Activated naive CD4-positive, alpha-beta T cell treated with anti-CD3 and anti-CD28 coated beads, Interleukin-2, amount 50 U/mL, for 72 hours (primary cell): ENCODE measurements around the gene RYR2. TPM values are rescaled to one million over a fixed set of nuclear protein-coding genes. Genes with fewer than 3 reads are reported as not detected.
"Not testable (repeated sequence)": the region's sequence is repeated elsewhere in the genome, so short reads cannot be mapped to it uniquely, and the experiment has no call there.

Experiments
- ATAC-seq, 2 donors: fragments of 150-1000 bp; cut with Tn5 transposase; 2 replicates each; pipeline ENCODE4 v1.10.0; 2021; ENCODE audit warnings: mild to moderate bottlenecking in 2 of 2, moderate library complexity in 2 of 2
- DNase-seq, 2 donors: peaks; one replicate each; pipeline ENCODE4 v3.0.0; 2021 to 2022; ENCODE audit warnings: low spot score in 2 of 2
- H3K27ac Mint-ChIP-seq, 2 donors: one replicate each; pipeline ENCODE4 v1.8.0; 2022; ENCODE audit warnings: mild to moderate bottlenecking in 2 of 2, mixed read lengths in 2 of 2
- H3K36me3 Mint-ChIP-seq, 2 donors: one replicate each; pipeline ENCODE4 v1.8.0; 2022; ENCODE audit warnings: mixed read lengths in 2 of 2
- H3K9me3 Mint-ChIP-seq, 2 donors: one replicate each; pipeline ENCODE4 v1.8.0; 2022; ENCODE audit warnings: mixed read lengths in 2 of 2
- total RNA-seq, 2 donors: library from RNA; stranded (reverse); gene quantifications; one replicate each; pipeline ENCODE4 v1.2.3, GENCODE V29; 2022

Gene RYR2
- total RNA-seq, 2 donors from 2014 or later = not detected

GRCh38 chr1:237105826-237106225 lies 63.8 kb downstream of the RYR2 start:
- H3K36me3 Mint-ChIP-seq = no peaks in the 10 kb centered on the region
- ATAC-seq = no peak
- DNase-seq = no peak

GRCh38 chr1:237108297-237109040 lies 66.5 kb downstream of the RYR2 start:
- Mint-ChIP-seq H3K9me3 (no peaks in the 10 kb centered on the region), H3K36me3 (no peaks in the 10 kb centered on the region), H3K27ac (no peak overlapping the region)
- ATAC-seq (no peak), DNase-seq (no peak)

More at GRCh38 chr1:237105826-237106225, 63.8 kb downstream of the RYR2 start:
- no peak overlapping the region for H3K27ac Mint-ChIP-seq
- H3K9me3 Mint-ChIP-seq = no peaks in the 10 kb centered on the region

GRCh38 chr1:237111807-237112206 lies 69.8 kb downstream of the RYR2 start:
- DNase-seq = no peak
- Mint-ChIP-seq H3K36me3 (no peaks in the 10 kb centered on the region), H3K9me3 (no peaks in the 10 kb centered on the region), H3K27ac (no peak overlapping the region)
- no peak for ATAC-seq

- no peak for ATAC-seq
- H3K9me3 Mint-ChIP-seq = no peaks in the 10 kb centered on the region
Observed at GRCh38 chr1:237112663-237113062, 70.7 kb downstream of the RYR2 start.

GRCh38 chr1:237115035-237115434 lies 73.1 kb downstream of the RYR2 start:
- Mint-ChIP-seq H3K9me3 (peaks cover 0 to 4% of the 10 kb centered on the region in 2 donors), H3K27ac (no peak overlapping the region), H3K36me3 (no peaks in the 10 kb centered on the region)
- DNase-seq (no peak), ATAC-seq (no peak)

More at GRCh38 chr1:237112663-237113062, 70.7 kb downstream of the RYR2 start:
- no peaks in the 10 kb centered on the region for H3K36me3 Mint-ChIP-seq
- DNase-seq = no peak
- no peak overlapping the region for H3K27ac Mint-ChIP-seq

GRCh38 chr1:237119091-237119490 lies 77.1 kb downstream of the RYR2 start:
- DNase-seq (no peak), ATAC-seq (no peak)
- H3K36me3 Mint-ChIP-seq = no peaks in the 10 kb centered on the region
- no peak overlapping the region for H3K27ac Mint-ChIP-seq
- peaks cover 4% of the 10 kb centered on the region in 2 donors for H3K9me3 Mint-ChIP-seq

GRCh38 chr1:237120683-237121082 lies 78.7 kb downstream of the RYR2 start:
- DNase-seq = no peak
- no peak for ATAC-seq
- no peak overlapping the region for H3K27ac Mint-ChIP-seq
- no peaks in the 10 kb centered on the region for H3K36me3 Mint-ChIP-seq
- H3K9me3 Mint-ChIP-seq = peaks cover 4% of the 10 kb centered on the region in 2 donors

GRCh38 chr1:237124856-237125462 lies 83.0 kb downstream of the RYR2 start:
- no peak for ATAC-seq
- peaks cover 10 to 17% of the 10 kb centered on the region in 2 donors for H3K9me3 Mint-ChIP-seq
- H3K36me3 Mint-ChIP-seq = peaks cover 0 to 5% of the 10 kb centered on the region in 2 donors

GRCh38 chr1:237126180-237126579 lies 84.2 kb downstream of the RYR2 start:
- ATAC-seq = no peak
- DNase-seq = no peak
- peaks cover 0 to 5% of the 10 kb centered on the region in 2 donors for H3K36me3 Mint-ChIP-seq
- peaks cover 10 to 13% of the 10 kb centered on the region in 2 donors for H3K9me3 Mint-ChIP-seq
- H3K27ac Mint-ChIP-seq = no peak overlapping the region

More at GRCh38 chr1:237124856-237125462, 83.0 kb downstream of the RYR2 start:
- no peak overlapping the region for H3K27ac Mint-ChIP-seq
- DNase-seq = no peak

GRCh38 chr1:237127301-237127700 lies 85.3 kb downstream of the RYR2 start:
- not testable (repeated sequence) for ATAC-seq, DNase-seq

GRCh38 chr1:237133921-237134320 lies 91.9 kb downstream of the RYR2 start:
- H3K36me3 Mint-ChIP-seq = peaks cover 0 to 15% of the 10 kb centered on the region in 2 donors
- peaks cover 22 to 32% of the 10 kb centered on the region in 2 donors for H3K9me3 Mint-ChIP-seq
- H3K27ac Mint-ChIP-seq = no peak overlapping the region
- DNase-seq (no peak), ATAC-seq (peak in 1 of 2 donors; percentile 57)

More at GRCh38 chr1:237127301-237127700, 85.3 kb downstream of the RYR2 start:
- not testable (repeated sequence) for H3K36me3 Mint-ChIP-seq, H3K27ac Mint-ChIP-seq
- peaks cover 15 to 17% of the 10 kb centered on the region in 2 donors for H3K9me3 Mint-ChIP-seq

- Mint-ChIP-seq H3K36me3 (peaks cover 0 to 15% of the 10 kb centered on the region in 2 donors), H3K27ac (no peak overlapping the region), H3K9me3 (peaks cover 19 to 24% of the 10 kb centered on the region in 2 donors)
- DNase-seq (no peak), ATAC-seq (no peak)
Observed at GRCh38 chr1:237134929-237135328, 92.9 kb downstream of the RYR2 start.

- H3K27ac Mint-ChIP-seq = no peak overlapping the region
- no peak for DNase-seq
- H3K9me3 Mint-ChIP-seq = peaks cover under 1 to 8% of the 10 kb centered on the region in 2 donors
- peaks cover 0 to under 1% of the 10 kb centered on the region in 2 donors for H3K36me3 Mint-ChIP-seq
- no peak for ATAC-seq
Observed at GRCh38 chr1:237138551-237138950, 96.6 kb downstream of the RYR2 start.

GRCh38 chr1:237139732-237140131 lies 97.7 kb downstream of the RYR2 start:
- no peak overlapping the region for H3K27ac Mint-ChIP-seq
- peaks cover 0 to 4% of the 10 kb centered on the region in 2 donors for H3K9me3 Mint-ChIP-seq
- ATAC-seq = no peak
- H3K36me3 Mint-ChIP-seq = no peaks in the 10 kb centered on the region
- DNase-seq = no peak

- no peak overlapping the region for H3K27ac Mint-ChIP-seq
- H3K9me3 Mint-ChIP-seq = no peaks in the 10 kb centered on the region
- DNase-seq (no peak), ATAC-seq (no peak)
- H3K36me3 Mint-ChIP-seq = no peaks in the 10 kb centered on the region
Observed at GRCh38 chr1:237140986-237141385, 99.0 kb downstream of the RYR2 start.

GRCh38 chr1:237141502-237141901 lies 99.5 kb downstream of the RYR2 start:
- DNase-seq = no peak
- ATAC-seq = no peak
- Mint-ChIP-seq H3K27ac (no peak overlapping the region), H3K9me3 (no peaks in the 10 kb centered on the region), H3K36me3 (no peaks in the 10 kb centered on the region)

GRCh38 chr1:237145379-237146135 lies 103.6 kb downstream of the RYR2 start:
- Mint-ChIP-seq H3K9me3 (no peaks in the 10 kb centered on the region), H3K27ac (no peak overlapping the region), H3K36me3 (no peaks in the 10 kb centered on the region)
- ATAC-seq (no peak), DNase-seq (no peak)
